GM06990 (cell line): Measurements from ENCODE around the gene INS.

ENCODE experiments used
- DNase-seq: peaks from one replicate; pipeline ENCODE4 v3.0.0-alpha.2; 2011; ENCODE audit not compliant: insufficient read length; ENCODE audit errors: extremely low read depth
- H3K27me3 ChIP-seq: replicated peaks from 2 replicates; pipeline ENCODE4 v1.6.0; 2011; ENCODE audit warnings: low read length; ENCODE audit not compliant: control insufficient read depth, insufficient read depth
- H3K36me3 ChIP-seq: 2 replicates; pipeline ENCODE4 v1.5.1; 2011; ENCODE audit warnings: low read length; ENCODE audit not compliant: control insufficient read depth, insufficient read depth
- H3K4me3 ChIP-seq: replicated peaks from 2 replicates; pipeline ENCODE4 v1.5.1; 2011; ENCODE audit warnings: low read depth, mild to moderate bottlenecking, control low read depth, low read length
- TF ChIP-seq, protein P1 (sequence below): IDR thresholded peaks from 2 replicates; pipeline ENCODE4 v1.5.1; 2011; ENCODE audit warnings: low read length, control low read depth, mild to moderate bottlenecking, inconsistent platforms; ENCODE audit not compliant: insufficient read depth, poor library complexity, severe bottlenecking

The INS gene

GRCh38 chr11:2133241-2134021 lies 27.6 kb downstream of the INS start:
- no peaks in the 10 kb centered on the region; the same call in 1 of the 2 replicates for H3K27me3 ChIP-seq
- TF ChIP-seq, protein P1, sequence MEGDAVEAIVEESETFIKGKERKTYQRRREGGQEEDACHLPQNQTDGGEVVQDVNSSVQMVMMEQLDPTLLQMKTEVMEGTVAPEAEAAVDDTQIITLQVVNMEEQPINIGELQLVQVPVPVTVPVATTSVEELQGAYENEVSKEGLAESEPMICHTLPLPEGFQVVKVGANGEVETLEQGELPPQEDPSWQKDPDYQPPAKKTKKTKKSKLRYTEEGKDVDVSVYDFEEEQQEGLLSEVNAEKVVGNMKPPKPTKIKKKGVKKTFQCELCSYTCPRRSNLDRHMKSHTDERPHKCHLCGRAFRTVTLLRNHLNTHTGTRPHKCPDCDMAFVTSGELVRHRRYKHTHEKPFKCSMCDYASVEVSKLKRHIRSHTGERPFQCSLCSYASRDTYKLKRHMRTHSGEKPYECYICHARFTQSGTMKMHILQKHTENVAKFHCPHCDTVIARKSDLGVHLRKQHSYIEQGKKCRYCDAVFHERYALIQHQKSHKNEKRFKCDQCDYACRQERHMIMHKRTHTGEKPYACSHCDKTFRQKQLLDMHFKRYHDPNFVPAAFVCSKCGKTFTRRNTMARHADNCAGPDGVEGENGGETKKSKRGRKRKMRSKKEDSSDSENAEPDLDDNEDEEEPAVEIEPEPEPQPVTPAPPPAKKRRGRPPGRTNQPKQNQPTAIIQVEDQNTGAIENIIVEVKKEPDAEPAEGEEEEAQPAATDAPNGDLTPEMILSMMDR, result no peak
- DNase-seq, result no peak
- H3K4me3 ChIP-seq, result no peak overlapping the region
- H3K36me3 ChIP-seq, result no peaks in the 10 kb centered on the region

DNA sequence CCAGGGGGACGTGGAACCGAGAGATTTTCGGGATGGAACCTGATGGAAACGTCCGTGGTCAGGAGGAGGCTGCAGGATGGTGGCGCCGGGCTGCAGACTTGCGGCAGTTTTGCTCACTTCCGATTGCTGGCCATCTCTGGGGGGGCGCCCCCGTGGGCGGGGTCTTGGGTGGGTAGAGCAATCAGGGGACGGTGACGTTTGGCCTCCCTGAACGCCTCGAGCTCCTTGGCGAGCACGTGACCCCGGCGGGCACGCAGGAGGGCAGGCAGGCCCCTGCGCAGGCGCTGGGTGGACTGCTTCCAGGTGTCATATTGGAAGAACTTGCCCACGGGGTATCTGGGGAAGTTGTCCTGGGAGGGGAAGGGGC lies 28.2 kb downstream of the INS start:
- DNase-seq, result no peak
- Histone ChIP-seq H3K27me3 (no peaks in the 10 kb centered on the region; the same call in 1 of the 2 replicates), H3K4me3 (no peak overlapping the region), H3K36me3 (no peaks in the 10 kb centered on the region)
- TF ChIP-seq, protein P1, result no peak

- TF ChIP-seq, protein P1, result no peak
- H3K36me3 ChIP-seq, result no peaks in the 10 kb centered on the region
- DNase-seq, result no peak
- H3K27me3 ChIP-seq, result no peaks in the 10 kb centered on the region; the same call in 1 of the 2 replicates
- H3K4me3 ChIP-seq, result no peak overlapping the region
Measured at GRCh38 chr11:2132246-2132645, 28.8 kb downstream of the INS start.

DNA sequence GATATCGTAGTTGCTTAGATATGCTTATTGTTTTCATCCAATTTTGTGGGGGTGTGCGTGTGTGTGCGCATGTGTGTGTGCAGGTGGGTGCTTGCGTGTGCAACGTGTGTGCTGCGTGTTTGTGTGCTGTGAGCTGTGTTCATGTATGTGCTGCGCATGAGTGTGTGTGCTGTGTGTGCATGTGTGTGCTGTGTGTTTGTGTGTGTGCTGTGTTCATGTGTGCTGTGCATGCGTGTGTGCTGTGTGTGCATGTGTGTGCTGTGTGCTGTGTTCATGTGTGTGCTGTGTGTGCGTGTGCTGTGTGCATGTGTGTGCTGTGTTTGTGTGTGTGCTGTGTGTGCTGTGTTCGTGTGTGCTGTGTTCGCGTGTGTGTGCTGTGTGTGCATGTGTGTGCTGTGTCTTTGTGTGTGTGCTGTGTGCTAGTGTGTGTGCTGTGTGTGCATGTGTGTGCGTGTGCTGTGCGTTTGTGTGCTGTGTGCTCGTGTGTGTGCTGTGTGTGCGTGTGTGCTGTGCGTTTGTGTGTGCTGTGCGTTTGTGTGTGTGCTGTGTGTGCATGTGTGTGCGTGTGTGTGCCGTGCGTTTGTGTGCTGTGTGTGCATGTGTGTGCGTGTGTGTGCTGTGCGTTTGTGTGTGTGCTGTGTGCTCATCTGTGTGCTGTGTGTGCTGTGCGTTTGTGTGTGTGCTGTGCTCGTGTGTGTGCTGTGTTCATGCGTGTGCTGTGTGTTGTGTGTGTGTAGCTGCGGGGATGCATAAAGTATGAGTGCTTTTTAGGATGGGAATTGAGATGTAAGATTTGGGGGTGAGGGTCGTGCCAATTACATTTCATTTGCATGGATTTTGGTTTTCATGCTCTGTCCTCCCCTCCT lies 29.4 kb downstream of the INS start:
- Histone ChIP-seq H3K4me3 (no peak overlapping the region), H3K36me3 (no peaks in the 10 kb centered on the region), H3K27me3 (no peaks in the 10 kb centered on the region; the same call in 1 of the 2 replicates)
- DNase-seq, result no peak
- TF ChIP-seq, protein P1, result no peak

- H3K4me3 ChIP-seq, result no peak overlapping the region
- no peaks in the 10 kb centered on the region for H3K36me3 ChIP-seq
- H3K27me3 ChIP-seq, result no peaks in the 10 kb centered on the region; the same call in 1 of the 2 replicates
- no peak for DNase-seq
- TF ChIP-seq, protein P1, result no peak
Measured at GRCh38 chr11:2130881-2131352, 30.1 kb downstream of the INS start.
